Neural progenitor cell (in vitro differentiated cells): ENCODE data around the gene GAMT. TPM values are rescaled to one million over a fixed set of nuclear protein-coding genes. Genes with fewer than 3 reads are reported as not detected.

Experiments
- DNase-seq: peaks from one replicate; pipeline ENCODE4 v3.0.0-alpha.2; 2016; ENCODE audit warnings: low spot score
- H2AFZ ChIP-seq: fragments of 200-600 bp; sonication (generic); replicated peaks from 2 replicates; pipeline ENCODE4 v1.6.1; 2016; ENCODE audit warnings: antibody characterized with exemption
- H3F3A ChIP-seq: fragments of 200-600 bp; sonication (generic); 2 replicates; pipeline ENCODE4 v1.6.1; 2016; ENCODE audit warnings: antibody characterized with exemption, low read depth
- H3K27ac ChIP-seq: fragments of 200-600 bp; sonication (generic); 2 replicates; pipeline ENCODE4 v1.5.1; 2016; ENCODE audit warnings: mild to moderate bottlenecking
- H3K27me3 ChIP-seq: fragments of 200-600 bp; sonication (generic); 2 replicates; pipeline ENCODE4 v1.6.1; 2016; ENCODE audit warnings: mild to moderate bottlenecking, moderate library complexity
- H3K36me3 ChIP-seq: fragments of 200-600 bp; sonication (generic); 2 replicates; pipeline ENCODE4 v1.5.1; 2016
- H3K4me1 ChIP-seq: fragments of 200-600 bp; sonication (generic); 2 replicates; pipeline ENCODE4 v1.6.1; 2016; ENCODE audit warnings: mixed run types
- H3K4me2 ChIP-seq: fragments of 200-600 bp; sonication (generic); 2 replicates; pipeline ENCODE4 v1.6.1; 2016
- H3K4me3 ChIP-seq: fragments of 200-600 bp; sonication (generic); 2 replicates; pipeline ENCODE4 v1.5.1; 2016
- H3K79me2 ChIP-seq: fragments of 200-600 bp; sonication (generic); 2 replicates; pipeline ENCODE4 v1.6.1; 2016; ENCODE audit warnings: low read depth
- H3K9ac ChIP-seq: fragments of 200-600 bp; sonication (generic); 2 replicates; pipeline ENCODE4 v1.6.1; 2016
- H3K9me3 ChIP-seq: fragments of 200-600 bp; sonication (generic); 2 replicates; pipeline ENCODE4 v1.5.1; 2016; ENCODE audit warnings: low read depth
- H4K20me1 ChIP-seq: fragments of 200-600 bp; sonication (generic); 2 replicates; pipeline ENCODE4 v1.6.1; 2016; ENCODE audit warnings: low read depth
- H3K27ac Mint-ChIP-seq: 3 replicates; pipeline ENCODE4 v1.8.0; 2021; ENCODE audit warnings: mixed read lengths
- H3K27me3 Mint-ChIP-seq: 2 replicates; pipeline ENCODE4 v1.8.0; 2022; ENCODE audit warnings: low read depth, mild to moderate bottlenecking, inconsistent platforms, moderate library complexity, mixed read lengths; ENCODE audit not compliant: insufficient read depth
- H3K36me3 Mint-ChIP-seq: 3 replicates; pipeline ENCODE4 v1.8.0; 2021; ENCODE audit warnings: mixed read lengths
- H3K4me1 Mint-ChIP-seq: 3 replicates; pipeline ENCODE4 v1.8.0; 2021; ENCODE audit warnings: mixed read lengths
- H3K4me3 Mint-ChIP-seq: 3 replicates; pipeline ENCODE4 v1.8.0; 2021; ENCODE audit warnings: mild to moderate bottlenecking, moderate library complexity, mixed read lengths
- H3K9me3 Mint-ChIP-seq: 3 replicates; pipeline ENCODE4 v1.8.0; 2020; ENCODE audit warnings: mixed read lengths
- CTCF ChIP-seq: fragments of 200-600 bp; sonication (generic); IDR thresholded peaks from 2 replicates; pipeline ENCODE4 v1.5.1; 2017; ENCODE audit warnings: antibody characterized with exemption, mild to moderate bottlenecking
- EZH2 ChIP-seq: fragments of 200-600 bp; sonication (generic); IDR thresholded peaks from 2 replicates; pipeline ENCODE4 v1.6.1; 2017; ENCODE audit warnings: antibody characterized with exemption, mild to moderate bottlenecking, moderate library complexity
- EZH2phosphoT487 ChIP-seq: fragments of 200-600 bp; sonication (generic); IDR thresholded peaks from 2 replicates; pipeline ENCODE4 v1.6.1; 2017; ENCODE audit warnings: antibody characterized with exemption
- total RNA-seq: library from RNA; depleted of rRNA; stranded (reverse); fragments of >200 nt; gene quantifications from 2 replicates; pipeline ENCODE4 v1.2.3, GENCODE V29; 2015; ENCODE audit warnings: low replicate concordance

GAMT gene
- total RNA-seq, 1 donor from 2014 or later = 13.8 TPM

GRCh38 chr19:1410789-1411188, 9.4 kb upstream of the GAMT start:
- Mint-ChIP-seq H3K36me3 (peaks cover 9% of the 10 kb centered on the region), H3K4me3 (peak overlapping the region; percentile 97), H3K4me1 (peaks cover 43% of the 10 kb centered on the region), H3K27me3 (peaks cover 2% of the 10 kb centered on the region), H3K27ac (peak overlapping the region; percentile 64), H3K9me3 (no peaks in the 10 kb centered on the region)
- H3F3A ChIP-seq = peaks cover 35% of the 10 kb centered on the region
- H3K4me1 ChIP-seq = peaks cover 16% of the 10 kb centered on the region
- peak overlapping the region; percentile 11 for H3K9ac ChIP-seq
- no peak overlapping the region for H3K4me3 ChIP-seq
- peaks cover 82% of the 10 kb centered on the region for H3K79me2 ChIP-seq
- H2AFZ ChIP-seq = no peak overlapping the region
- TF ChIP-seq CTCF = no peak
- no peak for TF ChIP-seq EZH2phosphoT487
- no peak for TF ChIP-seq EZH2
- DNase-seq = no peak
- H3K4me2 ChIP-seq = no peak overlapping the region
- no peaks in the 10 kb centered on the region for H3K36me3 ChIP-seq
- H4K20me1 ChIP-seq = peaks cover 79% of the 10 kb centered on the region
- peaks cover 6% of the 10 kb centered on the region for H3K27me3 ChIP-seq
- H3K27ac ChIP-seq = no peak overlapping the region
- no peaks in the 10 kb centered on the region for H3K9me3 ChIP-seq

GRCh38 chr19:1410136-1410786, 8.9 kb upstream of the GAMT start:
- no peak overlapping the region for H3K27ac ChIP-seq
- H3K4me1 ChIP-seq = peaks cover 14% of the 10 kb centered on the region
- H4K20me1 ChIP-seq = peaks cover 74% of the 10 kb centered on the region

GRCh38 chr19:1409204-1410005, 8.1 kb upstream of the GAMT start:
- Histone ChIP-seq H4K20me1 (peaks cover 65% of the 10 kb centered on the region), H3K4me3 (peak overlapping the region; percentile 99)

More at GRCh38 chr19:1410136-1410786, 8.9 kb upstream of the GAMT start:
- no peaks in the 10 kb centered on the region for H3K36me3 ChIP-seq
- H3K79me2 ChIP-seq = peaks cover 77% of the 10 kb centered on the region
- H3K27me3 Mint-ChIP-seq = no peaks in the 10 kb centered on the region
- peak overlapping the region; percentile 96 for H3K4me2 ChIP-seq
- TF ChIP-seq CTCF (no peak), EZH2phosphoT487 (no peak), EZH2 (no peak)
- H3K36me3 Mint-ChIP-seq = peaks cover 9% of the 10 kb centered on the region
- no peak overlapping the region for H2AFZ ChIP-seq
- H3K27ac Mint-ChIP-seq = peak overlapping the region; percentile 64
- H3K4me1 Mint-ChIP-seq = peaks cover 37% of the 10 kb centered on the region
- peaks cover 39% of the 10 kb centered on the region for H3F3A ChIP-seq
- H3K9me3 ChIP-seq = no peaks in the 10 kb centered on the region
- peaks cover 10% of the 10 kb centered on the region for H3K27me3 ChIP-seq
- H3K4me3 Mint-ChIP-seq = peak overlapping the region; percentile 97
- H3K9me3 Mint-ChIP-seq = no peaks in the 10 kb centered on the region
- no peak overlapping the region for H3K4me3 ChIP-seq
- DNase-seq = no peak
- H3K9ac ChIP-seq = no peak overlapping the region

More at GRCh38 chr19:1409204-1410005, 8.1 kb upstream of the GAMT start:
- Mint-ChIP-seq H3K36me3 (peaks cover 9% of the 10 kb centered on the region), H3K4me3 (peak overlapping the region; percentile 97), H3K4me1 (peaks cover 32% of the 10 kb centered on the region), H3K27ac (no peak overlapping the region), H3K9me3 (no peaks in the 10 kb centered on the region), H3K27me3 (no peaks in the 10 kb centered on the region)
- peaks cover 10% of the 10 kb centered on the region for H3K27me3 ChIP-seq
- H2AFZ ChIP-seq = no peak overlapping the region
- peak overlapping the region; percentile 73 for H3K9ac ChIP-seq
- no peak for DNase-seq
- H3K79me2 ChIP-seq = peaks cover 68% of the 10 kb centered on the region
- H3K4me1 ChIP-seq = peaks cover 14% of the 10 kb centered on the region
- no peak overlapping the region for H3K27ac ChIP-seq
- H3K36me3 ChIP-seq = no peaks in the 10 kb centered on the region
- H3K4me2 ChIP-seq = peak overlapping the region; percentile 96
- TF ChIP-seq EZH2phosphoT487 (no peak), CTCF (no peak), EZH2 (no peak)
- H3K9me3 ChIP-seq = no peaks in the 10 kb centered on the region
- peaks cover 31% of the 10 kb centered on the region for H3F3A ChIP-seq
